IMR-90 (cell line): ENCODE results near the gene PSMA3. TPM values are rescaled to one million over a fixed set of nuclear protein-coding genes. Genes with fewer than 3 reads are reported as not detected.

Experiments
- ATAC-seq: fragments of 200-7000 bp; cut with Tn5 transposase; 2 replicates; pipeline ENCODE4 v1.9.1; 2020; ENCODE audit warnings: low read depth, mild to moderate bottlenecking, moderate library complexity
- BruUV-seq: library from RNA; stranded (reverse); fragments of 400-500 nt; replicated peaks from 2 replicates; lab custom pipeline; 2021; lab: Mats Ljungman, UMichigan
- CTCF ChIA-PET: fragments of 300-600 bp; formaldehyde crosslinking; extraction: SDS; loops from one replicate; lab custom pipeline; 2021; ENCODE audit warnings: antibody characterized with exemption; lab: Yijun Ruan, JAX
- POLR2A ChIA-PET: fragments of 300-600 bp; sonication (Branson Sonifier 250); formaldehyde crosslinking; loops from one replicate; lab custom pipeline; 2022; ENCODE audit warnings: antibody characterized with exemption; ENCODE audit not compliant: unreplicated experiment; lab: Charles Lee
- DNase-seq: peaks from one replicate; pipeline ENCODE4 v3.0.0; 2013
- H2AFZ ChIP-seq: replicated peaks from 2 replicates; pipeline ENCODE3; 2013; ENCODE audit warnings: low read length, mild to moderate bottlenecking; ENCODE audit not compliant: poor library complexity
- H2AK5ac ChIP-seq: 2 replicates; pipeline ENCODE4 v1.6.1; 2013; ENCODE audit warnings: low read depth, low read length, inconsistent platforms
- H2AK9ac ChIP-seq: replicated peaks from 2 replicates; pipeline ENCODE3; 2013; ENCODE audit warnings: mild to moderate bottlenecking, low read depth, low read length, moderate library complexity; ENCODE audit not compliant: poor library complexity
- H2BK120ac ChIP-seq: 2 replicates; pipeline ENCODE4 v1.6.1; 2013; ENCODE audit warnings: low read depth, low read length, inconsistent platforms
- H2BK15ac ChIP-seq: 3 replicates; pipeline ENCODE4 v1.6.1; 2013; ENCODE audit warnings: low read depth, low read length, inconsistent platforms
- H2BK20ac ChIP-seq: 2 replicates; pipeline ENCODE4 v1.6.1; 2013; ENCODE audit warnings: low read depth, mild to moderate bottlenecking, inconsistent platforms, low read length, moderate library complexity
- H2BK5ac ChIP-seq: 2 replicates; pipeline ENCODE4 v1.6.1; 2013; ENCODE audit warnings: mild to moderate bottlenecking, low read depth, low read length, inconsistent platforms; ENCODE audit not compliant: poor library complexity, severe bottlenecking
- H3K14ac ChIP-seq: replicated peaks from 2 replicates; pipeline ENCODE4 v1.6.1; 2013; ENCODE audit warnings: low read depth, low read length, inconsistent platforms
- H3K18ac ChIP-seq: 2 replicates; pipeline ENCODE4 v1.6.1; 2013; ENCODE audit warnings: low read depth, low read length, control low read depth
- H3K23ac ChIP-seq: 2 replicates; pipeline ENCODE4 v1.6.1; 2013; ENCODE audit warnings: low read depth, low read length, inconsistent platforms
- H3K27ac ChIP-seq: 2 replicates; pipeline ENCODE4 v1.5.1; 2013; ENCODE audit warnings: mild to moderate bottlenecking, control low read depth, low read length; ENCODE audit not compliant: insufficient read depth
- H3K27me3 ChIP-seq: 2 replicates; pipeline ENCODE4 v1.6.1; 2013; ENCODE audit warnings: low read length; ENCODE audit not compliant: control insufficient read depth, insufficient read depth
- H3K36me3 ChIP-seq: 2 replicates; pipeline ENCODE4 v1.6.1; 2013; ENCODE audit warnings: low read length, mixed read lengths; ENCODE audit not compliant: control insufficient read depth, insufficient read depth
- H3K4ac ChIP-seq: 2 replicates; pipeline ENCODE4 v1.6.1; 2013; ENCODE audit warnings: low read depth, low read length, inconsistent platforms
- H3K4me1 ChIP-seq: 2 replicates; pipeline ENCODE4 v1.6.1; 2013; ENCODE audit warnings: low read length, mixed read lengths; ENCODE audit not compliant: control insufficient read depth, insufficient read depth
- H3K4me2 ChIP-seq: 2 replicates; pipeline ENCODE4 v1.6.1; 2013; ENCODE audit warnings: low read depth, mild to moderate bottlenecking, control low read depth, low read length, moderate library complexity
- H3K4me3 ChIP-seq: 2 replicates; pipeline ENCODE4 v1.5.1; 2013; ENCODE audit warnings: low read depth, mild to moderate bottlenecking, control low read depth, low read length, moderate library complexity; ENCODE audit not compliant: insufficient read depth
- H3K56ac ChIP-seq: 2 replicates; pipeline ENCODE4 v1.6.1; 2013; ENCODE audit warnings: low read length, inconsistent platforms; ENCODE audit not compliant: insufficient read depth; ENCODE audit errors: extremely low read depth
- H3K79me1 ChIP-seq, 2 experiments: 2 replicates each; pipeline ENCODE4 v1.6.1; 2013; ENCODE audit warnings: low read length in 2 of 2, inconsistent platforms in 1 of 2, low read depth in 1 of 2
- H3K9ac ChIP-seq: 2 replicates; pipeline ENCODE4 v1.6.1; 2013; ENCODE audit warnings: low read depth, low read length, control low read depth
- H3K9me1 ChIP-seq: 2 replicates; pipeline ENCODE4 v1.6.1; 2013; ENCODE audit warnings: low read length, inconsistent platforms; ENCODE audit not compliant: insufficient read depth
- H3K9me3 ChIP-seq: 2 replicates; pipeline ENCODE4 v1.6.1; 2013; ENCODE audit warnings: low read length; ENCODE audit not compliant: control insufficient read depth, insufficient read depth
- H4K20me1 ChIP-seq: 2 replicates; pipeline ENCODE4 v1.6.1; 2013; ENCODE audit warnings: low read length, inconsistent platforms; ENCODE audit not compliant: insufficient read depth
- H4K5ac ChIP-seq: 2 replicates; pipeline ENCODE4 v1.6.1; 2013; ENCODE audit warnings: mild to moderate bottlenecking, low read depth, low read length, control low read depth
- H4K8ac ChIP-seq, 2 experiments: 2 replicates each; pipeline ENCODE4 v1.6.1; 2013; ENCODE audit warnings: low read depth in 2 of 2, low read length in 2 of 2, control low read depth in 1 of 2, inconsistent platforms in 1 of 2
- H4K91ac ChIP-seq: 2 replicates; pipeline ENCODE4 v1.6.1; 2013; ENCODE audit warnings: low read depth, low read length, inconsistent platforms; ENCODE audit not compliant: insufficient read depth
- CEBPB ChIP-seq: IDR thresholded peaks from 2 replicates; pipeline ENCODE4 v1.6.1; 2012; ENCODE audit warnings: low read depth, low read length, improper control_type of control experiment
- CHD1 ChIP-seq: IDR thresholded peaks from 2 replicates; pipeline ENCODE4 v1.6.1; 2012; ENCODE audit warnings: low read depth, low read length, improper control_type of control experiment
- MAZ ChIP-seq: IDR thresholded peaks from 2 replicates; pipeline ENCODE4 v1.6.1; 2012; ENCODE audit warnings: low read depth, mild to moderate bottlenecking, low read length, improper control_type of control experiment, moderate library complexity, borderline replicate concordance
- RAD21 ChIP-seq: IDR thresholded peaks from 2 replicates; pipeline ENCODE4 v1.6.1; 2012; ENCODE audit warnings: low read length, improper control_type of control experiment
- SMC3 ChIP-seq: fragments of 150-350 bp; IDR thresholded peaks from 2 replicates; pipeline ENCODE4 v1.6.1; 2016; ENCODE audit warnings: low read depth, mild to moderate bottlenecking, antibody characterized with exemption, low read length, moderate library complexity
- WGBS, 2 experiments: methylation state at CpG; one replicate each; pipeline versions ENCODE4 v1.1.5 to v1.1.7; 2013; ENCODE audit warnings: missing lambda C conversion rate in 2 of 2; ENCODE audit not compliant: insufficient read length in 1 of 2; ENCODE audit errors: extremely low coverage in 2 of 2; 5-methylcytosine and 5-hydroxymethylcytosine counted together
- dilution Hi-C: fragments of 300-500 bp; cut with HindIII; formaldehyde crosslinking; loops from one replicate; pipeline ENCODE4 v1.14.3; 2018; ENCODE audit warnings: low sequenced_read_pairs; ENCODE audit not compliant: unreplicated experiment
- in situ Hi-C: fragments of 300-500 bp; cut with MboI; formaldehyde crosslinking; loops from 3 replicates; pipeline ENCODE4 v1.14.3; 2019; ENCODE audit warnings: low sequenced_read_pairs, inconsistent platforms, mixed read lengths
- intact Hi-C: fragments of 100-400 bp; cut with micrococcal nuclease; formaldehyde crosslinking; loops from 2 replicates; pipeline ENCODE4 v1.10.0; 2022
- polyA plus RNA-seq, 3 experiments: library from polyadenylated mRNA; depleted of rRNA; stranded (reverse); fragments of >200 nt; gene quantifications; 2 replicates each; pipeline ENCODE4 v1.2.3, GENCODE V29; 2012; ENCODE audit warnings: low replicate concordance in 1 of 3
- total RNA-seq: library from RNA; depleted of rRNA; stranded (reverse); fragments of >200 nt; gene quantifications from 2 replicates; pipeline ENCODE4 v1.2.3, GENCODE V29; 2012

Gene PSMA3
- total and polyA plus RNA-seq, 2 of the 4 experiments (the other 2 are of a cell fraction): 74.9 to 231 TPM

DNA sequence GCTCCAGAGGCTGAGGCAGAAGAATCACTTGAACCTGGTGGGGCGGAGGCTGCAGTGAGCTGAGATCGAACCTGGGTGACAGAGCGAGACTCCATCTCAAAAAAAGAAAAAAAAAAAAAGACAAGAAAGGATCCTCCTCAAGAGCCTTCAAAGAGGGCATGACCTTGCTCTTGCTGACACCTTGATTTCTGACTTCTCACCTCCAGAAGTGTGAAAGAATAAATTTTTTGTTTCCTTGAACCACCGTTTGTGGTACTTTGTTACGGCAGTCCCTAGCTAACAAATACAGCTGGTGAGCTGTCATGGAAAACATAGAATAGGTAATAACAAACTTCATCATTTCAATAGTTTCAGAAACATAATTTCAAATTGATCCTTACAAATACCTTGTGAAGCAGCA is 46.6 kb upstream of the PSMA3 start:
- Histone ChIP-seq H3K14ac (no peak overlapping the region), H2BK120ac (no peak overlapping the region), H2AK9ac (no peak overlapping the region), H2BK15ac (no peak overlapping the region), H3K4me3 (no peak overlapping the region), H3K9me1 (no peaks in the 10 kb centered on the region; the same call in 1 of the 2 replicates), H2BK20ac (no peak overlapping the region), H3K36me3 (no peaks in the 10 kb centered on the region), H2BK5ac (no peak overlapping the region), H4K5ac (no peak overlapping the region), H3K27ac (no peak overlapping the region), H4K91ac (no peak overlapping the region), H3K4me1 (no peaks in the 10 kb centered on the region), H4K20me1 (no peaks in the 10 kb centered on the region), H3K4ac (no peak overlapping the region), H3K9ac (no peak overlapping the region), H3K56ac (no peak overlapping the region), H3K4me2 (no peak overlapping the region), H4K8ac (no peak overlapping the region), H3K79me1 (peaks cover 0 to 18% of the 10 kb centered on the region in 2 experiments), H2AK5ac (no peak overlapping the region), H3K9me3 (no peaks in the 10 kb centered on the region), H3K23ac (no peak overlapping the region), H2AFZ (no peak overlapping the region), H3K27me3 (peaks cover 3% of the 10 kb centered on the region), H3K18ac (no peak overlapping the region)
- no peak for DNase-seq
- TF ChIP-seq MAZ (no peak), RAD21 (no peak), CEBPB (no peak), CHD1 (no peak), SMC3 (no peak)
- dilution Hi-C loops: no loop called here
- ChIA-PET CTCF (no interaction called here), POLR2A (interaction anchor here (0.5 to 0.6 kb wide), 2 partner anchors 93 to 123 kb away, joined by 4 read pairs; no protein-coding TSS in a partner anchor)
- in situ Hi-C loops: no loop called here
- no CpG with 5 or more reads among the region's 5 CpGs for WGBS, 2 experiments
- BruUV-seq: no TSS peak
- intact Hi-C loops: no loop called here
- ATAC-seq: no peak
